A549 (cell line): Measurements from ENCODE around the gene HSPB2. TPM values are rescaled to one million over a fixed set of nuclear protein-coding genes. Genes with fewer than 3 reads are reported as not detected.

Experiments used
- ATAC-seq, 2 experiments: fragments of 200-7000 bp in 1 of 2; fragments of >200 bp in 1 of 2; cut with Nextera tagmentation in 1 of 2; cut with Tn5 transposase in 1 of 2; 3 replicates each; pipeline versions ENCODE4 v1.8.0 to v1.9.1; 2018 to 2020; ENCODE audit warnings: mild to moderate bottlenecking in 1 of 2, moderate library complexity in 1 of 2
- CTCF ChIA-PET: fragments of 300-600 bp; sonication (Branson Sonifier 250); formaldehyde crosslinking; extraction: SDS; loops from one replicate; lab custom pipeline; 2021; ENCODE audit warnings: antibody characterized with exemption, inconsistent platforms; lab: Yijun Ruan, JAX
- POLR2A ChIA-PET: fragments of 350-600 bp; formaldehyde crosslinking; extraction: SDS; loops from one replicate; lab custom pipeline; 2021; ENCODE audit warnings: antibody characterized with exemption, inconsistent platforms; lab: Yijun Ruan, JAX
- DNase-seq, 2 experiments: peaks; one replicate each; pipeline versions ENCODE4 v3.0.0 to v3.0.0-alpha.2; 2011 to 2016; ENCODE audit warnings: low read depth in 1 of 2, low spot score in 1 of 2
- FAIRE-seq: peaks from 2 replicates; lab custom pipeline; 2011; peaks lifted over from hg19 to GRCh38; lab: Jason Lieb, UNC
- H3K27ac ChIP-seq, 2 experiments: fragments of >200 bp; sonication (Bioruptor Twin); formaldehyde crosslinking; 3 replicates each; pipeline ENCODE4 v1.5.1; 2016 to 2017
- H3K4me1 ChIP-seq: fragments of >200 bp; sonication (Bioruptor Twin); formaldehyde crosslinking; 3 replicates; pipeline ENCODE4 v1.6.1; 2016
- H3K4me2 ChIP-seq: fragments of >200 bp; sonication (Bioruptor Twin); formaldehyde crosslinking; 3 replicates; pipeline ENCODE4 v1.6.1; 2016
- H3K4me3 ChIP-seq: fragments of >200 bp; sonication (Bioruptor Twin); formaldehyde crosslinking; 3 replicates; pipeline ENCODE4 v1.5.1; 2016
- H3K9me3 ChIP-seq: fragments of >200 bp; sonication (Bioruptor Twin); formaldehyde crosslinking; 3 replicates; pipeline ENCODE4 v1.6.1; 2016
- BCL3 ChIP-seq: fragments of >200 bp; sonication (Bioruptor Twin); formaldehyde crosslinking; IDR thresholded peaks from 3 replicates; pipeline ENCODE4 v1.6.1; 2016
- CHD2 ChIP-seq: fragments of 150-350 bp; IDR thresholded peaks from 2 replicates; pipeline ENCODE4 v1.6.1; 2014; ENCODE audit warnings: low read length; ENCODE audit not compliant: partially characterized antibody
- CTCF ChIP-seq: fragments of >200 bp; sonication (Bioruptor Twin); formaldehyde crosslinking; IDR thresholded peaks from 3 replicates; pipeline ENCODE4 v1.5.1; 2016
- EHF ChIP-seq: fragments of 250-450 bp; sonication (Bioruptor Pico); IDR thresholded peaks from 2 replicates; pipeline ENCODE4 v1.5.0; 2020; ENCODE audit warnings: mild to moderate bottlenecking
- ESRRA ChIP-seq: fragments of 150-350 bp; IDR thresholded peaks from 2 replicates; pipeline ENCODE4 v1.6.1; 2014; ENCODE audit warnings: mild to moderate bottlenecking, low read length, borderline replicate concordance
- FOXS1 ChIP-seq: fragments of 250-450 bp; sonication (Bioruptor Pico); IDR thresholded peaks from 2 replicates; pipeline ENCODE4 v1.5.0; 2020; ENCODE audit warnings: mild to moderate bottlenecking, moderate library complexity
- GATA3 ChIP-seq: IDR thresholded peaks from 2 replicates; pipeline ENCODE4 v1.6.1; 2012; ENCODE audit warnings: borderline replicate concordance
- HEYL ChIP-seq: fragments of 250-450 bp; sonication (Bioruptor Pico); IDR thresholded peaks from 2 replicates; pipeline ENCODE4 v1.8.0; 2021; ENCODE audit warnings: mild to moderate bottlenecking, moderate library complexity
- MAZ ChIP-seq: fragments of 150-350 bp; IDR thresholded peaks from 2 replicates; pipeline ENCODE4 v1.6.1; 2014; ENCODE audit warnings: antibody characterized with exemption, low read depth, low read length, borderline replicate concordance
- MYC ChIP-seq: IDR thresholded peaks from 2 replicates; pipeline ENCODE4 v1.6.1; 2012; ENCODE audit warnings: mild to moderate bottlenecking, inconsistent platforms, low read length, improper control_type of control experiment, borderline replicate concordance
- RAD21 ChIP-seq, 2 experiments: fragments of >200 bp in 1 of 2; sonication (Bioruptor Twin) in 1 of 2; formaldehyde crosslinking in 1 of 2; IDR thresholded peaks in 1 of 2; conservative IDR thresholded peaks in 1 of 2; 2 replicates in 1 of 2; 3 replicates in 1 of 2; pipeline ENCODE4 v1.6.1; 2012 to 2018; ENCODE audit warnings: inconsistent platforms in 1 of 2
- RFX5 ChIP-seq: fragments of 450-650 bp; IDR thresholded peaks from 2 replicates; pipeline ENCODE4 v1.7.1; 2014; ENCODE audit warnings: antibody characterized with exemption, mild to moderate bottlenecking, moderate library complexity
- RNF2 ChIP-seq: fragments of 200-600 bp; sonication (generic); IDR thresholded peaks from 2 replicates; pipeline ENCODE4 v1.6.1; 2016; ENCODE audit warnings: low read depth, mild to moderate bottlenecking, antibody characterized with exemption, moderate library complexity, borderline replicate concordance
- WGBS: methylation state at CpG from one replicate; pipeline ENCODE4 v1.1.6; 2017; ENCODE audit errors: missing lambda C conversion rate; 5-methylcytosine and 5-hydroxymethylcytosine counted together
- polyA plus RNA-seq, 4 experiments: library from polyadenylated mRNA; depleted of rRNA in 3 of 4; stranded (reverse); fragments of >200 nt; fragmentation: RNase III in 1 of 4; extraction: RNeasy Plus Mini Kit Qiagen cat#74134 plus additional on column Dnase treatment in 1 of 4; gene quantifications; 2 replicates in 3 of 4; 3 replicates in 1 of 4; pipeline ENCODE4 v1.2.3, GENCODE V29; 2011 to 2017
- TF ChIP-seq, protein P1 (sequence below): fragments of >200 bp; sonication (Bioruptor Twin); formaldehyde crosslinking; IDR thresholded peaks from 2 replicates; pipeline ENCODE4 v1.6.1; 2016
- TF ChIP-seq, protein P2 (sequence below): IDR thresholded peaks from 2 replicates; pipeline ENCODE4 v1.6.1; 2012

HSPB2 gene
- polyA plus RNA-seq, 2 of the 4 experiments (the other 2 are of a cell fraction), result not detected

GRCh38 chr11:111934306-111934705 lies 21.8 kb downstream of the HSPB2 start:
- WGBS, result 100% methylated on average over 1 of the region's 1 CpG
- no peak for FAIRE-seq
- ATAC-seq, result no peak
- peaks cover 52% of the 10 kb centered on the region for H3K4me1 ChIP-seq
- H3K4me2 ChIP-seq, result peak overlapping the region; percentile 30; the same call in 2 of the 3 replicates
- H3K4me3 ChIP-seq, result no peak overlapping the region
- no peak for DNase-seq
- POLR2A ChIA-PET, result no interaction called here
- H3K9me3 ChIP-seq, result no peaks in the 10 kb centered on the region
- CTCF ChIA-PET, result interaction anchor here (1.0 to 12.2 kb wide), 6 partner anchors 10 to 62 kb away, joined by 3 to 172 read pairs (median 7); no protein-coding TSS in a partner anchor
- H3K27ac ChIP-seq, result peak overlapping the region; percentile 25 to 47; a peak in 3 of 6 replicates
- TF ChIP-seq MAZ (no peak), ESRRA (no peak)
- TF ChIP-seq, all 56 proteins: peak for 0

- Histone ChIP-seq H3K27ac (peak overlapping the region; percentile 89 to 95), H3K4me3 (no peak overlapping the region), H3K9me3 (no peaks in the 10 kb centered on the region), H3K4me1 (peaks cover 63% of the 10 kb centered on the region)
- ChIA-PET CTCF (interaction anchor here (0.7 to 12.2 kb wide), 5 partner anchors 9 to 224 kb away, joined by 4 to 172 read pairs (median 8); no protein-coding TSS in a partner anchor), POLR2A (interaction anchor here (2.9 kb wide), 1 partner anchor 9 kb away, joined by 17 read pairs; no protein-coding TSS in a partner anchor)
- ATAC-seq, result no peak
- no peak for FAIRE-seq
- TF ChIP-seq RAD21 (conservative IDR thresholded peaks at IDR 0.05 in 1 of 2, IDR thresholded peaks at IDR 0.05 in 1 of 2), result no peak
- TF ChIP-seq CHD2, result no peak
- no peak for TF ChIP-seq ESRRA
- TF ChIP-seq FOXS1 (CRISPR knock-in tag), result no peak
- TF ChIP-seq, all 56 proteins: peak for 0
- peak overlapping the region; percentile 97 for H3K4me2 ChIP-seq
- DNase-seq, result no peak
- 62% methylated on average over 4 of the region's 4 CpGs for WGBS
Observed at GRCh38 chr11:111935317-111936039, 22.9 kb downstream of the HSPB2 start.

- Histone ChIP-seq H3K9me3 (no peaks in the 10 kb centered on the region), H3K4me1 (peaks cover 63% of the 10 kb centered on the region), H3K4me3 (peak overlapping the region; percentile 71), H3K27ac (peak overlapping the region; percentile 89 to 95), H3K4me2 (peak overlapping the region; percentile 97)
- DNase-seq (no peak), FAIRE-seq (no peak), ATAC-seq (no peak)
- POLR2A ChIA-PET, result interaction anchor here (0.7 to 2.9 kb wide), 2 partner anchors 9 to 14 kb away, joined by 3 to 17 read pairs; no protein-coding TSS in a partner anchor
- TF ChIP-seq BCL3 (no peak), CTCF (no peak), CHD2 (no peak), MYC (no peak), HEYL (no peak), RFX5 (no peak), EHF (CRISPR knock-in tag) (no peak), GATA3 (no peak), RNF2 (no peak)
- TF ChIP-seq, protein P1, sequence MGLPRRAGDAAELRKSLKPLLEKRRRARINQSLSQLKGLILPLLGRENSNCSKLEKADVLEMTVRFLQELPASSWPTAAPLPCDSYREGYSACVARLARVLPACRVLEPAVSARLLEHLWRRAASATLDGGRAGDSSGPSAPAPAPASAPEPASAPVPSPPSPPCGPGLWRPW, result no peak
- TF ChIP-seq, protein P2, sequence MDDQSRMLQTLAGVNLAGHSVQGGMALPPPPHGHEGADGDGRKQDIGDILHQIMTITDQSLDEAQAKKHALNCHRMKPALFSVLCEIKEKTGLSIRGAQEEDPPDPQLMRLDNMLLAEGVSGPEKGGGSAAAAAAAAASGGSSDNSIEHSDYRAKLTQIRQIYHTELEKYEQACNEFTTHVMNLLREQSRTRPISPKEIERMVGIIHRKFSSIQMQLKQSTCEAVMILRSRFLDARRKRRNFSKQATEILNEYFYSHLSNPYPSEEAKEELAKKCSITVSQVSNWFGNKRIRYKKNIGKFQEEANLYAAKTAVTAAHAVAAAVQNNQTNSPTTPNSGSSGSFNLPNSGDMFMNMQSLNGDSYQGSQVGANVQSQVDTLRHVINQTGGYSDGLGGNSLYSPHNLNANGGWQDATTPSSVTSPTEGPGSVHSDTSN, result no peak
- CTCF ChIA-PET, result interaction anchor here (1.6 to 12.2 kb wide), 4 partner anchors 8 to 60 kb away, joined by 6 to 172 read pairs (median 8); no protein-coding TSS in a partner anchor
- 62% methylated on average over 3 of the region's 3 CpGs for WGBS
Observed at GRCh38 chr11:111936040-111936540, 23.6 kb downstream of the HSPB2 start.
